ENCODE measurements around the gene FFAR1.

GRCh38 chr19:35369522-35369921 lies 21.8 kb downstream of the FFAR1 start:
- no peak for TF ChIP-seq CTCF (IDR thresholded peaks at IDR 0.05; ENCODE audit: borderline replicate concordance, extremely low read depth, low read length, poor library complexity, severe bottlenecking)
- TF ChIP-seq EZH2 (IDR thresholded peaks at IDR 0.05; ENCODE audit: borderline replicate concordance, low read depth, low read length, severe bottlenecking) = no peak

All from DND-41 (cell line).